ENCODE measurements around the gene TEAD1.

DNA sequence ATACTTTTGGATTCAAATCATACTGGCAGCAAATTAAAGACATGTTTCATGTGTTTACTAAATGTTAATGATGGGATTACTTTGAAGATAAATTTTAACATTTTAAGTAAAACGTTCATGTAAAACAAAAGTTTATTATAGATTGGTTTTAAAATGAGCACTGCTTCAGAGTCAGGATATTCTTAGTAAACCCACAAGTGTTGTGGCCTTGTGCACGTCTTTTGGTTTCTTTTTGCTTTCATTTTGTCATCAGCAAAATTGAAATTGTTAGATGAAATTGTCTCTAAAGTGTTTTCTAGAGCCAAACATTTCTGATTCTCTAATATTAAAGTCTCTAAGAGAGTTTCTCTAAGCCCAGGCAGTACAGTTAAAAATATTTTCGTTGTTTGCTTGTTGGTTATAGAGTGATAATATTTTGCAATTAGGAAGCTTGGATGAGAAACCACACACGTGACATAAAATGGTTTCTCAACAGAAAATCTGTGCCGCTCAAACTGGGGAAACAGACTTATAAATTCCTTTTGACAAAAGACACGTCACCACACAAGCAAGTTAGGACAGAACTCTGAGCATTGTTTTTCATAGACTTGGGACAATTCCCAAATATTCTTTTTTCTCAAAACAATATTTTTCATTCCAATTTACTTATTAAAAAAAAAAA is 164.4 kb downstream of the TEAD1 start:
- TF ChIP-seq, protein P1, sequence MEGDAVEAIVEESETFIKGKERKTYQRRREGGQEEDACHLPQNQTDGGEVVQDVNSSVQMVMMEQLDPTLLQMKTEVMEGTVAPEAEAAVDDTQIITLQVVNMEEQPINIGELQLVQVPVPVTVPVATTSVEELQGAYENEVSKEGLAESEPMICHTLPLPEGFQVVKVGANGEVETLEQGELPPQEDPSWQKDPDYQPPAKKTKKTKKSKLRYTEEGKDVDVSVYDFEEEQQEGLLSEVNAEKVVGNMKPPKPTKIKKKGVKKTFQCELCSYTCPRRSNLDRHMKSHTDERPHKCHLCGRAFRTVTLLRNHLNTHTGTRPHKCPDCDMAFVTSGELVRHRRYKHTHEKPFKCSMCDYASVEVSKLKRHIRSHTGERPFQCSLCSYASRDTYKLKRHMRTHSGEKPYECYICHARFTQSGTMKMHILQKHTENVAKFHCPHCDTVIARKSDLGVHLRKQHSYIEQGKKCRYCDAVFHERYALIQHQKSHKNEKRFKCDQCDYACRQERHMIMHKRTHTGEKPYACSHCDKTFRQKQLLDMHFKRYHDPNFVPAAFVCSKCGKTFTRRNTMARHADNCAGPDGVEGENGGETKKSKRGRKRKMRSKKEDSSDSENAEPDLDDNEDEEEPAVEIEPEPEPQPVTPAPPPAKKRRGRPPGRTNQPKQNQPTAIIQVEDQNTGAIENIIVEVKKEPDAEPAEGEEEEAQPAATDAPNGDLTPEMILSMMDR (IDR thresholded peaks at IDR 0.05), result no peak
- no peak for TF ChIP-seq POLR2A (IDR thresholded peaks at IDR 0.05)
